Gastroesophageal sphincter (tissue), 3 donors: ENCODE data around the gene CARD19.

Source experiments
- CTCF ChIP-seq, 4 experiments: fragments of 200-600 bp in 2 of 4; fragments of 450-650 bp in 2 of 4; sonication (generic) in 1 of 4; IDR thresholded peaks; one replicate each; pipeline ENCODE4 v1.5.1; 2017 to 2019; ENCODE audit warnings: antibody characterized with exemption in 4 of 4, mild to moderate bottlenecking in 2 of 4, moderate library complexity in 2 of 4
- POLR2AphosphoS5 ChIP-seq: sonication (generic); formaldehyde crosslinking; IDR thresholded peaks from one replicate; pipeline ENCODE4 v1.6.1; 2017; ENCODE audit warnings: antibody characterized with exemption

GRCh38 chr9:93091453-93092081 lies 4.5 kb upstream of the CARD19 start:
- TF ChIP-seq CTCF (IDR thresholded peaks at IDR 0.05), result no peak
- TF ChIP-seq POLR2AphosphoS5, result no peak
